ENCODE measurements around the gene FUT9. TPM values are rescaled to one million over a fixed set of nuclear protein-coding genes. Genes with fewer than 3 reads are reported as not detected.
A peak's percentile ranks its signal among the peaks of the same experiment; 100 is the strongest.

FUT9 gene
- total RNA-seq, 1 donor from 2014 or later: not detected

DNA sequence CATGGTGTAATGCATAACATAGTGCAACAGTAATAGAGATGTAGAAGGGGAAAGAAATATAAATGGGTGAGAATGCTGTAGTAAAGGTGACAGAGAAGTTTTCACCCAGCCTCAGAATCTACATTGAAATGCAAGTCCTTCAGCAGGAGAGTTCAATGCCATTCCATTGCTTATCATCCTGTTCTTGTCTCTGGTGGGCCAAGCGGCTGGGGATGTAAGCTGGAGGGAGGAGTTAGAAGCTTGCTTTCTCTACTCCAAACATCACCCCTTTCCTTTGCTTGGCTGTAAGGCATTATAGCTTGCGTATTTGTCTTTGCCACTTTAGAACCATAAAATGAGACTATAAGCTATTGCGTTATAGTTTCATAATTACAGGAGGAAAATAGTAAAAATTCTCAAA, 2.2 kb upstream of the FUT9 start:
- Histone ChIP-seq H3K4me1 (no peaks in the 10 kb centered on the region), H3K9me3 (no peaks in the 10 kb centered on the region), H3K4me3 (no peak overlapping the region), H3K27me3 (peaks cover 20% of the 10 kb centered on the region), H3K27ac (no peak overlapping the region), H3K36me3 (no peaks in the 10 kb centered on the region)
- TF ChIP-seq, protein P1, sequence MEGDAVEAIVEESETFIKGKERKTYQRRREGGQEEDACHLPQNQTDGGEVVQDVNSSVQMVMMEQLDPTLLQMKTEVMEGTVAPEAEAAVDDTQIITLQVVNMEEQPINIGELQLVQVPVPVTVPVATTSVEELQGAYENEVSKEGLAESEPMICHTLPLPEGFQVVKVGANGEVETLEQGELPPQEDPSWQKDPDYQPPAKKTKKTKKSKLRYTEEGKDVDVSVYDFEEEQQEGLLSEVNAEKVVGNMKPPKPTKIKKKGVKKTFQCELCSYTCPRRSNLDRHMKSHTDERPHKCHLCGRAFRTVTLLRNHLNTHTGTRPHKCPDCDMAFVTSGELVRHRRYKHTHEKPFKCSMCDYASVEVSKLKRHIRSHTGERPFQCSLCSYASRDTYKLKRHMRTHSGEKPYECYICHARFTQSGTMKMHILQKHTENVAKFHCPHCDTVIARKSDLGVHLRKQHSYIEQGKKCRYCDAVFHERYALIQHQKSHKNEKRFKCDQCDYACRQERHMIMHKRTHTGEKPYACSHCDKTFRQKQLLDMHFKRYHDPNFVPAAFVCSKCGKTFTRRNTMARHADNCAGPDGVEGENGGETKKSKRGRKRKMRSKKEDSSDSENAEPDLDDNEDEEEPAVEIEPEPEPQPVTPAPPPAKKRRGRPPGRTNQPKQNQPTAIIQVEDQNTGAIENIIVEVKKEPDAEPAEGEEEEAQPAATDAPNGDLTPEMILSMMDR (IDR thresholded peaks at IDR 0.05): no peak
- ATAC-seq: no peak
- no peak for DNase-seq
- intact Hi-C loops (cut with DNase I): no loop called here

DNA sequence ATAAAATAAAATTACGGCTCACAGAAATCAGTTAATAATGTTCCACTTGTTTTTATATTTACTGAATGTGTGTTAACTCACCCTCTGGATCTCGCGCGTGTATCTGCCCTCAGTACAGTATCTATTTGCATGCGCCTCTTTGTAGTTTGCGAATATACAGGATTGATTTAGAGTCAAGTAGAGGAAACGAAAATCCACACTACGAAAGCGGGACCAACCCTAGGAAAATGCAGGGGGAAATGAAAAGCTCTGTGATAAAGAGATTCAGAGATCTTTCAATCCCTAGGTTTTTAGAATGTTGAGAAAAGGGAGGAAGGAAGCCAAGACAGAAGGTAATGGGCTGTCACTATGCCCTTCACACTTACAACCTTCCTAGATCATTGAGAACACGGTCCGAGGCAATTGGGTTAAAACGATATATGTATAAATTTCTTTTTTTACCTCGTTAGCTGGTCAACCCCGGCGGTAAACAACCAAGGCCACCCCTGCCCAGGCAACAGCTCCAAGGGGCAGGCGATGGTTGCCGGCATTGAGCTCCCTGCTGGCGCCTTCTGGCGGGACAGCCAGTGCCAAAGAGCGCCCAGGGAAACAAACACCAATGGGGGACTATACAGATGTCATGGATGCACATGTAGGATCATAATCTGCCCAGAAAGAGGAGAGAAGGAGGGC, 792 bp upstream of the FUT9 start:
- no peaks in the 10 kb centered on the region for H3K36me3 ChIP-seq
- DNase-seq: no peak
- intact Hi-C loops (cut with DNase I): no loop called here
- peaks cover 20% of the 10 kb centered on the region for H3K27me3 ChIP-seq
- H3K9me3 ChIP-seq: no peaks in the 10 kb centered on the region
- no peak overlapping the region for H3K4me3 ChIP-seq
- TF ChIP-seq, protein P1 (IDR thresholded peaks at IDR 0.05): no peak
- no peak overlapping the region for H3K27ac ChIP-seq
- no peak for ATAC-seq
- no peaks in the 10 kb centered on the region for H3K4me1 ChIP-seq

DNA sequence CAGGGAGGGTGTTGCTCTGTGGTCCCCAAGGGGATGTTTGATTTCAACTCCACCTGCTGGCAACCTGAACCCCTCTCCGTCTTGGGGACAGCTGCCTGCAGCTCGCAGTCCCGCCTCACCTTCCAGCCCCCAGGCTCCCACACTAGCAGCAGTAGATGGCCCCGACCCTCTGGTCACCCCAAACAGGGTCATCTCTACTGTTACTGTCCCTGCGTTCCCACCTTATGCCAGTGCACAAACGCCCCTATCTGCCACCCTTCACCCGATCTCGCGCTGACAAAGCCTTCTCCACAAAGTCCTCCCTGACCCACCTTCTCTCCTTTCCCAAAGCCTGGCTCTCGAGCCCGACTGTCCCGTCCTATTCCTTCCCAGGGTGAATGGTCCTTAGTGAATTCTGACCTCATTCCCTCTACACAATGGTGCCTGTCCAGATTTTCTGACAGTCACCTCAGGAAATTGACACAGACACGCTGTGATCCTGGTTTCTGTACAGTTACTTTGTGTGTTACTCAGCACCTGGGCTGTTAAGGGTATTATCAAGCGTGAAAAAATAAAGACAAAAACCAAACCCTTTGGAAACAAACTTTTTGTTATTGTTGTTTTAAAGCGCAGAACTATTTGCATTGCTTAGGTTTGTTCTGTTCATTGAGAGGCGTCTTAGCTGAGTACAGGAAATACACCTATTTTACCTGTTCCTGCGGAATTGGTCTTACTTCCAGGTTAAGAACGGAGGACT, 728 bp downstream of the FUT9 start:
- H3K27me3 ChIP-seq: peaks cover 20% of the 10 kb centered on the region
- no peak for DNase-seq
- H3K9me3 ChIP-seq: no peaks in the 10 kb centered on the region
- peak; percentile 14 for ATAC-seq
- H3K4me1 ChIP-seq: no peaks in the 10 kb centered on the region
- H3K36me3 ChIP-seq: no peaks in the 10 kb centered on the region
- no peak overlapping the region for H3K4me3 ChIP-seq
- no peak overlapping the region for H3K27ac ChIP-seq
- TF ChIP-seq, protein P1 (IDR thresholded peaks at IDR 0.05): no peak
- intact Hi-C loops (cut with DNase I): no loop called here

DNA sequence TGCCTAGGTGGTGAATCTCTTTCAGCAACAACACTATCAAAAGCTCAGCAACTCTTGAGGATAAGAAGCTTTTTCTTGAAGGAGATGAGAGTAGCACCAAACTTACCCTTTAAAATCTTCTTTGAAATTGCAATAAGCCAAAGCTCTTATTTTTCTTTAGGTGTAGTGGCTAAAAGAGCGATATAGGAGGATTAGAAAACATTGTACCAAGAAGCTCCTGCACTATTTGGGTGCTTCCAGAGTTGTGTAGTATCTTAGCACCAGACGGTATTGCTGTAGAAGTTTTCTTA, 1.2 kb downstream of the FUT9 start:
- Histone ChIP-seq H3K27me3 (peaks cover 20% of the 10 kb centered on the region), H3K36me3 (no peaks in the 10 kb centered on the region), H3K4me1 (no peaks in the 10 kb centered on the region), H3K27ac (no peak overlapping the region), H3K9me3 (no peaks in the 10 kb centered on the region), H3K4me3 (no peak overlapping the region)
- intact Hi-C loops (cut with DNase I): no loop called here
- ATAC-seq (no peak), DNase-seq (no peak)
- TF ChIP-seq, protein P1 (IDR thresholded peaks at IDR 0.05): no peak

DNA sequence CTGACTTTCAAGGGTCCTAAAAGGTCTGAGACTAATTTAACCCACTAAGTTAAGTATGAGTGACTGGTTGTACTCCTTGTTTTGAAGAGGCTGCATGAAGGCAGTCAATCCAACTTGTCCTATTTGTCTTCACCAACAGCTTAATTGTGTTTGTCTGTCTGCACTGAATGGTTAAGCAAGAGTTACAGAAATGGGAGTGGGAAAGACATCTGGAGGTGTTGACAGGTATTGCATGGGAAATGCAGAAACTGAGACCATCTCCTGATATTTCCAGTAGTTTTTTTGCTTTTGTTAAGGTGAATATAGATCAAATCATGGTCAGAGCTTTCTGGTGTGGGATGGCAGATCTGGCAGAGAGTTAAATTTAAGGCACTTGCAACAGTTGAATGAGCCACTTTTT, 6.5 kb downstream of the FUT9 start:
- no peak for ATAC-seq
- H3K4me1 ChIP-seq: no peaks in the 10 kb centered on the region
- no peak for DNase-seq
- TF ChIP-seq, protein P1 (IDR thresholded peaks at IDR 0.05): no peak
- no peak overlapping the region for H3K27ac ChIP-seq
- intact Hi-C loops (cut with DNase I): no loop called here
- no peaks in the 10 kb centered on the region for H3K9me3 ChIP-seq
- no peaks in the 10 kb centered on the region for H3K36me3 ChIP-seq
- no peaks in the 10 kb centered on the region for H3K27me3 ChIP-seq
- no peak overlapping the region for H3K4me3 ChIP-seq

Data from upper lobe of right lung (tissue), 1 donor.